PFSK-1 (cell line): ENCODE data around the gene NDST1.

Experiments used
- POLR2AphosphoS5 ChIP-seq: IDR thresholded peaks from 2 replicates; pipeline ENCODE4 v1.6.1; 2012; ENCODE audit warnings: low read depth, mild to moderate bottlenecking, control low read depth, low read length, moderate library complexity
- SIN3A ChIP-seq: IDR thresholded peaks from 2 replicates; pipeline ENCODE4 v1.6.1; 2012; ENCODE audit warnings: mild to moderate bottlenecking, low read length, moderate library complexity, borderline replicate concordance; ENCODE audit not compliant: insufficient read depth
- TF ChIP-seq, protein P1 (sequence below), 2 experiments: IDR thresholded peaks; 2 replicates each; pipeline versions ENCODE4 v1.6.1 to v1.8.0; 2011 to 2012; ENCODE audit warnings: low read depth in 2 of 2, low read length in 2 of 2, control low read depth in 1 of 2, inconsistent platforms in 1 of 2, mild to moderate bottlenecking in 1 of 2, moderate library complexity in 1 of 2; ENCODE audit not compliant: insufficient read depth in 1 of 2

DNA sequence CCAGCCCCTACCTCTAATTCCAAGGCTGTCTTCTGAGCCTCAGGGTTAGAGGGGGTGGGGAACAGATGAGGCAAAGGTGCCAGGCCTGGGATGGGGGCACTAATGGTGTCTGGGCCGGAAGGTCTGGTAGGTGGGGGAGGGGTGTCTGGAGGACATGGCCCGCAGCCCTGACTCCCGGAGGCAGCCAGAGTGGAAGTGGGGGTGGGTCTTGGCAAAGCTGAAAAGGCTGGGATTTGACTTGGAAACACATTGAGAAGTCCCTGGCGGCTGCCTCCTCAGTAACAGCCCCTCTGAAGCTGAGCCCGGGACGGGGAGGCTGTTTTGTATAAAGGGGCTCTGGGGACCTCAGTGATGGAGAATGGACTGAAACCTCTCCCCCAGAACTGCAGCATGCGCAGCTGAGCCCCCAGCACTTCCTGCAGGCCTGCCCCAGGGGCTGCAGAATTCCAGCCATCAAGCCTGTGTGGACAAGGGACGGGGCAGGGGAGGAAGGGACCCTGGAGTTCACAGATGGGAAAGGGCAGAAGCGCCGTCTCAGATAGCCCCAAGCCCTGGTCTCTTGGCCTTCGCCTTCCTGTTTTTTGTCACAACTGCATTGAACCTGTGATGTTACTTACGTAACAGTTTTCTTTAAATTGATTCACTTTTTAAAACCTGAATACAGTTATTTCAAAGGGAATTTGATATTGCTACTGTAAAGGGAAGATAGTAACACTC lies 83.2 kb downstream of the NDST1 start:
- TF ChIP-seq SIN3A, result no peak
- TF ChIP-seq POLR2AphosphoS5, result no peak
- TF ChIP-seq, protein P1, sequence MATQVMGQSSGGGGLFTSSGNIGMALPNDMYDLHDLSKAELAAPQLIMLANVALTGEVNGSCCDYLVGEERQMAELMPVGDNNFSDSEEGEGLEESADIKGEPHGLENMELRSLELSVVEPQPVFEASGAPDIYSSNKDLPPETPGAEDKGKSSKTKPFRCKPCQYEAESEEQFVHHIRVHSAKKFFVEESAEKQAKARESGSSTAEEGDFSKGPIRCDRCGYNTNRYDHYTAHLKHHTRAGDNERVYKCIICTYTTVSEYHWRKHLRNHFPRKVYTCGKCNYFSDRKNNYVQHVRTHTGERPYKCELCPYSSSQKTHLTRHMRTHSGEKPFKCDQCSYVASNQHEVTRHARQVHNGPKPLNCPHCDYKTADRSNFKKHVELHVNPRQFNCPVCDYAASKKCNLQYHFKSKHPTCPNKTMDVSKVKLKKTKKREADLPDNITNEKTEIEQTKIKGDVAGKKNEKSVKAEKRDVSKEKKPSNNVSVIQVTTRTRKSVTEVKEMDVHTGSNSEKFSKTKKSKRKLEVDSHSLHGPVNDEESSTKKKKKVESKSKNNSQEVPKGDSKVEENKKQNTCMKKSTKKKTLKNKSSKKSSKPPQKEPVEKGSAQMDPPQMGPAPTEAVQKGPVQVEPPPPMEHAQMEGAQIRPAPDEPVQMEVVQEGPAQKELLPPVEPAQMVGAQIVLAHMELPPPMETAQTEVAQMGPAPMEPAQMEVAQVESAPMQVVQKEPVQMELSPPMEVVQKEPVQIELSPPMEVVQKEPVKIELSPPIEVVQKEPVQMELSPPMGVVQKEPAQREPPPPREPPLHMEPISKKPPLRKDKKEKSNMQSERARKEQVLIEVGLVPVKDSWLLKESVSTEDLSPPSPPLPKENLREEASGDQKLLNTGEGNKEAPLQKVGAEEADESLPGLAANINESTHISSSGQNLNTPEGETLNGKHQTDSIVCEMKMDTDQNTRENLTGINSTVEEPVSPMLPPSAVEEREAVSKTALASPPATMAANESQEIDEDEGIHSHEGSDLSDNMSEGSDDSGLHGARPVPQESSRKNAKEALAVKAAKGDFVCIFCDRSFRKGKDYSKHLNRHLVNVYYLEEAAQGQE (IDR thresholded peaks at IDR 0.05; ENCODE audit: insufficient read depth in 1 of 2, low read depth in 2 of 2, low read length in 2 of 2), result no peak
